ENCODE results near the gene ELFN1.

- no peak for TF ChIP-seq EZH2 (IDR thresholded peaks at IDR 0.05; ENCODE audit: borderline replicate concordance, low read depth, low read length, severe bottlenecking)
- TF ChIP-seq, protein P1, sequence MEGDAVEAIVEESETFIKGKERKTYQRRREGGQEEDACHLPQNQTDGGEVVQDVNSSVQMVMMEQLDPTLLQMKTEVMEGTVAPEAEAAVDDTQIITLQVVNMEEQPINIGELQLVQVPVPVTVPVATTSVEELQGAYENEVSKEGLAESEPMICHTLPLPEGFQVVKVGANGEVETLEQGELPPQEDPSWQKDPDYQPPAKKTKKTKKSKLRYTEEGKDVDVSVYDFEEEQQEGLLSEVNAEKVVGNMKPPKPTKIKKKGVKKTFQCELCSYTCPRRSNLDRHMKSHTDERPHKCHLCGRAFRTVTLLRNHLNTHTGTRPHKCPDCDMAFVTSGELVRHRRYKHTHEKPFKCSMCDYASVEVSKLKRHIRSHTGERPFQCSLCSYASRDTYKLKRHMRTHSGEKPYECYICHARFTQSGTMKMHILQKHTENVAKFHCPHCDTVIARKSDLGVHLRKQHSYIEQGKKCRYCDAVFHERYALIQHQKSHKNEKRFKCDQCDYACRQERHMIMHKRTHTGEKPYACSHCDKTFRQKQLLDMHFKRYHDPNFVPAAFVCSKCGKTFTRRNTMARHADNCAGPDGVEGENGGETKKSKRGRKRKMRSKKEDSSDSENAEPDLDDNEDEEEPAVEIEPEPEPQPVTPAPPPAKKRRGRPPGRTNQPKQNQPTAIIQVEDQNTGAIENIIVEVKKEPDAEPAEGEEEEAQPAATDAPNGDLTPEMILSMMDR (IDR thresholded peaks at IDR 0.05; ENCODE audit: borderline replicate concordance, extremely low read depth, low read length, poor library complexity, severe bottlenecking), result no peak
Measured at GRCh38 chr7:1710936-1711335, 40.9 kb downstream of the ELFN1 start.

Data from DND-41 (cell line).